Fibroblast of skin of abdomen (primary cell): ENCODE data around the gene ZNF350. TPM values are rescaled to one million over a fixed set of nuclear protein-coding genes. Genes with fewer than 3 reads are reported as not detected.
"Not testable (repeated sequence)": the region's sequence is repeated elsewhere in the genome, so short reads cannot be mapped to it uniquely, and the experiment has no call there.

Source experiments
- DNase-seq: peaks from one replicate; pipeline ENCODE4 v3.0.0-alpha.2; 2013
- polyA plus RNA-seq, 2 experiments: library from polyadenylated mRNA; unstranded; fragments of 120-200 nt; gene quantifications; one replicate each; pipeline ENCODE4 v1.2.1, GENCODE V29; 2013; ENCODE audit not compliant: insufficient read length in 2 of 2

The ZNF350 gene
- polyA plus RNA-seq (2013, experiment 1 of 2; ENCODE audit: insufficient read length): 4.6 TPM
- 4.9 TPM for polyA plus RNA-seq (2013, experiment 2 of 2; ENCODE audit: insufficient read length)

GRCh38 chr19:51986309-51987291, at the start of gene ZNF350:
Gene ZNF350 (minus strand): TSS chr19:51986840. CDS start chr19:51974360, 12,480 bp downstream.
- DNase-seq: peak; percentile 95

- no peak for DNase-seq
These were observed 47.5 kb upstream of the ZNF350 start for GRCh38 chr19:52034051-52034728.

GRCh38 chr19:52028780-52029123, 42.1 kb upstream of the ZNF350 start:
- DNase-seq: no peak

- peak; percentile 86 for DNase-seq
These were observed 41.6 kb upstream of the ZNF350 start, which contains the start of gene ZNF614 for GRCh38 chr19:52028027-52028779. Gene ZNF614 (minus strand): TSS chr19:52028379. CDS start chr19:52025745, 2,634 bp downstream.

- DNase-seq: not testable (repeated sequence)
These were observed 39.8 kb upstream of the ZNF350 start for GRCh38 chr19:52026255-52026990.

- not testable (repeated sequence) for DNase-seq
These were observed 37.8 kb upstream of the ZNF350 start for GRCh38 chr19:52024478-52024877.

- DNase-seq: no peak
These were observed 35.6 kb upstream of the ZNF350 start for GRCh38 chr19:52022193-52022592.

- no peak for DNase-seq
These were observed 33.9 kb upstream of the ZNF350 start for GRCh38 chr19:52020506-52020905.

GRCh38 chr19:52010674-52011073, 24.0 kb upstream of the ZNF350 start:
- no peak for DNase-seq

GRCh38 chr19:52007806-52008557, 21.3 kb upstream of the ZNF350 start, which contains the start of gene ZNF615:
Gene ZNF615 (minus strand): TSS chr19:52008211. CDS start chr19:52003711, 4,500 bp downstream.
- DNase-seq: peak; percentile 85

- DNase-seq: no peak
These were observed 20.8 kb upstream of the ZNF350 start for GRCh38 chr19:52007451-52007805.

- DNase-seq: no peak
These were observed 7.5 kb upstream of the ZNF350 start for GRCh38 chr19:51994048-51994644.

GRCh38 chr19:51993422-51993821, 6.8 kb upstream of the ZNF350 start:
- DNase-seq: no peak

GRCh38 chr19:51983361-51983760, 3.3 kb downstream of the ZNF350 start:
- no peak for DNase-seq

GRCh38 chr19:51980926-51981325, 5.7 kb downstream of the ZNF350 start:
- DNase-seq: not testable (repeated sequence)

GRCh38 chr19:51980116-51980736, 6.4 kb downstream of the ZNF350 start:
- DNase-seq: no peak

GRCh38 chr19:51978882-51979281, 7.8 kb downstream of the ZNF350 start:
- DNase-seq: no peak

GRCh38 chr19:51977346-51977745, 9.3 kb downstream of the ZNF350 start:
- no peak for DNase-seq

- DNase-seq: no peak
These were observed 9.8 kb downstream of the ZNF350 start for GRCh38 chr19:51976852-51977251.

GRCh38 chr19:51975787-51976186, 10.9 kb downstream of the ZNF350 start:
- not testable (repeated sequence) for DNase-seq
